K562 (cell line): ENCODE measurements around the gene PRUNE1. TPM values are rescaled to one million over a fixed set of nuclear protein-coding genes. Genes with fewer than 3 reads are reported as not detected.
A peak's percentile ranks its signal among the peaks of the same experiment; 100 is the strongest.

Experiments
- FOXK2 ChIP-seq, 2 experiments: fragments of 450-650 bp; IDR thresholded peaks in 1 of 2; conservative IDR thresholded peaks in 1 of 2; 2 replicates each; pipeline ENCODE4 v1.6.1; 2016; ENCODE audit warnings: low read depth in 2 of 2, mild to moderate bottlenecking in 1 of 2
- HOXB6 ChIP-seq: fragments of 250-450 bp; sonication (Bioruptor Pico); IDR thresholded peaks from 2 replicates; pipeline ENCODE4 v1.5.1; 2022; ENCODE audit warnings: mild to moderate bottlenecking, borderline replicate concordance
- KLF1 ChIP-seq: fragments of 450-650 bp; IDR thresholded peaks from 2 replicates; pipeline ENCODE4 v1.6.1; 2016; ENCODE audit warnings: missing genetic modification characterization, missing compliant biosample characterization
- LCOR ChIP-seq: sonication (generic); formaldehyde crosslinking; IDR thresholded peaks from 2 replicates; pipeline ENCODE4 v1.8.0; 2022; ENCODE audit warnings: mild to moderate bottlenecking, missing genetic modification reagents
- MCM3 ChIP-seq: fragments of 450-650 bp; IDR thresholded peaks from 2 replicates; pipeline ENCODE4 v1.6.1; 2016
- PRMT5 ChIP-seq: sonication (generic); formaldehyde crosslinking; IDR thresholded peaks from 2 replicates; pipeline ENCODE4 v1.5.0; 2020; ENCODE audit warnings: missing genetic modification reagents
- SIN3A ChIP-seq, 2 experiments: fragments of 150-350 bp in 1 of 2; IDR thresholded peaks; 2 replicates each; pipeline ENCODE4 v1.6.1; 2011 to 2016; ENCODE audit warnings: borderline replicate concordance in 2 of 2, low read depth in 2 of 2, low read length in 2 of 2, mild to moderate bottlenecking in 2 of 2, moderate library complexity in 2 of 2; ENCODE audit not compliant: control insufficient read depth in 1 of 2
- SRSF7 ChIP-seq: fragments of 200-400 bp; formaldehyde crosslinking; optimal IDR thresholded peaks from 2 replicates; pipeline ENCODE3; 2017; ENCODE audit warnings: mild to moderate bottlenecking, low read depth, low read length
- polyA plus RNA-seq, 8 experiments: library from polyadenylated mRNA; depleted of rRNA in 4 of 8; stranded (reverse) in 5 of 8; unstranded in 3 of 8; fragments of >200 nt; fragmentation: Nextera tagmentation in 2 of 8; fragmentation: Illumina TruSeq in 1 of 8; extraction: Ambion mirVana in 2 of 8; extraction: Trizol in 1 of 8; gene quantifications; 2 replicates each; pipeline versions ENCODE4 v1.2.1 to v1.2.3, GENCODE V29; 2011 to 2014; ENCODE audit warnings: inconsistent platforms in 1 of 8, missing spikeins in 1 of 8
- total RNA-seq, 7 experiments: library from RNA; depleted of rRNA in 6 of 7; stranded (reverse); fragments of >200 nt in 6 of 7; fragmentation: Illumina TruSeq in 2 of 7; extraction: Trizol in 2 of 7; gene quantifications; 2 replicates each; pipeline versions ENCODE4 v1.2.1 to v1.2.3, GENCODE V29; 2011 to 2021; ENCODE audit warnings: low replicate concordance in 1 of 7
- TF ChIP-seq, protein P1 (sequence below), 2 experiments: fragments of 450-650 bp in 1 of 2; IDR thresholded peaks; 2 replicates each; pipeline ENCODE4 v1.6.1; 2011 to 2017; ENCODE audit warnings: low read depth in 2 of 2, antibody characterized with exemption in 1 of 2, borderline replicate concordance in 1 of 2, low read length in 1 of 2, mild to moderate bottlenecking in 1 of 2, mixed read lengths in 1 of 2; ENCODE audit not compliant: control insufficient read depth in 1 of 2
- TF ChIP-seq, protein P2 (sequence below): sonication (generic); IDR thresholded peaks from 2 replicates; pipeline ENCODE4 v1.6.1; 2016
- TF ChIP-seq, protein P3 (sequence below): fragments of 250-450 bp; sonication (Bioruptor Pico); IDR thresholded peaks from 2 replicates; pipeline ENCODE4 v1.8.0; 2021; ENCODE audit warnings: moderate library complexity, mild to moderate bottlenecking, inconsistent platforms
- TF ChIP-seq, protein P4 (sequence below): sonication (generic); formaldehyde crosslinking; IDR thresholded peaks from 2 replicates; pipeline ENCODE4 v1.8.0; 2023; ENCODE audit warnings: mild to moderate bottlenecking, missing genetic modification reagents
- TF ChIP-seq, protein P5 (sequence below), 2 experiments: fragments of 450-650 bp; conservative IDR thresholded peaks; 2 replicates each; pipeline ENCODE4 v1.6.1; 2017; ENCODE audit warnings: mild to moderate bottlenecking in 2 of 2, moderate library complexity in 2 of 2

The PRUNE1 gene
- total and polyA plus RNA-seq, 9 of the 15 experiments (the other 6 are each of a cell fraction or from before 2014, with no cell fraction given), result 16.7 to 48.3 (median 26.2) TPM

DNA sequence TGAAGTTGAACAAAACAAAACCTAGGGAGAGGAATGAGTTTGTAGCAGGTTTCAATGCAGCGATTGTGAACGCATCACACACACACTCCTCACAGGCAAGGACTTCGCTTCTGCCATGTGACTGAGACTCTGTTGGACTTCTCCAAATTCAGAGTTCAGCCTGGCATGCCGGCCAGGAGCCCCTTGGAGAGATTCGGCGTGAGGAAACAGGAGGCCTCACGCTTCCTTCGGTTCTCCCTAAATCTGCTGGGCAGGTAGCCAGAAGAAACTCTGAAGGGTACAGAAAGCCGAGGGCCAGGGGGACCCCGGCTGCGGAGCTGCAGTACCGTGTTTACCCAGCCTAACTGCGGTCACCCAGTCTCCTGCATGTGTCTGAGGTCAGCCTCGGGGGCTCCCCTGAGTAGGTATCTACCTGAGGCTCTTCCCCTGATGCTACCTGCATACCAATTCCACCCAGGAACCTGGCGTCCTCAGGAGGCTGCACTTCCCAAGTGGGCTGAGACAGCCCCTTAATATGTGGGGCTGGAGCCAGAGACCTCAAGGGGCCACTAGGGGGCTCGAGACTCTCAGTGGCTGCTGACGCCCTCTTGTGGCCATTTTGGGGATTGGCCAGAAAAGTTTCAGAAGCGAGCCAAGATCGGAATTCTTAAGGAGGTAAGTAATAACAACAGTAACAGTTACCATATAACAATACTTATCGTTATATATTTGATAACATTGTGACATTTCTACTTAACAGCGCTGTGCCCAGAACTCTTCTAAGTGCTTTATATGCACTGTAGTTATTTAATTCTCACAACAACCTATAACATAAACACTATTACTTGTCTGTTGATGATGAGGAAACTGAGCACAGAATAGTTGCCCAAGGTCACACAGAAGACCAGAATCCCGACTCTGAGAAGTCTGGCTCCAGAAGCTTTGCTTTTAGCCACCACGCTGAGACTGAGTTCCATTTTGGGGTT lies 28.9 kb upstream of the PRUNE1 start (continued):
- TF ChIP-seq, protein P1, sequence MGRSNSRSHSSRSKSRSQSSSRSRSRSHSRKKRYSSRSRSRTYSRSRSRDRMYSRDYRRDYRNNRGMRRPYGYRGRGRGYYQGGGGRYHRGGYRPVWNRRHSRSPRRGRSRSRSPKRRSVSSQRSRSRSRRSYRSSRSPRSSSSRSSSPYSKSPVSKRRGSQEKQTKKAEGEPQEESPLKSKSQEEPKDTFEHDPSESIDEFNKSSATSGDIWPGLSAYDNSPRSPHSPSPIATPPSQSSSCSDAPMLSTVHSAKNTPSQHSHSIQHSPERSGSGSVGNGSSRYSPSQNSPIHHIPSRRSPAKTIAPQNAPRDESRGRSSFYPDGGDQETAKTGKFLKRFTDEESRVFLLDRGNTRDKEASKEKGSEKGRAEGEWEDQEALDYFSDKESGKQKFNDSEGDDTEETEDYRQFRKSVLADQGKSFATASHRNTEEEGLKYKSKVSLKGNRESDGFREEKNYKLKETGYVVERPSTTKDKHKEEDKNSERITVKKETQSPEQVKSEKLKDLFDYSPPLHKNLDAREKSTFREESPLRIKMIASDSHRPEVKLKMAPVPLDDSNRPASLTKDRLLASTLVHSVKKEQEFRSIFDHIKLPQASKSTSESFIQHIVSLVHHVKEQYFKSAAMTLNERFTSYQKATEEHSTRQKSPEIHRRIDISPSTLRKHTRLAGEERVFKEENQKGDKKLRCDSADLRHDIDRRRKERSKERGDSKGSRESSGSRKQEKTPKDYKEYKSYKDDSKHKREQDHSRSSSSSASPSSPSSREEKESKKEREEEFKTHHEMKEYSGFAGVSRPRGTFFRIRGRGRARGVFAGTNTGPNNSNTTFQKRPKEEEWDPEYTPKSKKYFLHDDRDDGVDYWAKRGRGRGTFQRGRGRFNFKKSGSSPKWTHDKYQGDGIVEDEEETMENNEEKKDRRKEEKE (IDR thresholded peaks at IDR 0.05; ENCODE audit: borderline replicate concordance in 1 of 2, control insufficient read depth in 1 of 2, low read depth in 2 of 2, low read length in 1 of 2), result no peak
- TF ChIP-seq, protein P2, sequence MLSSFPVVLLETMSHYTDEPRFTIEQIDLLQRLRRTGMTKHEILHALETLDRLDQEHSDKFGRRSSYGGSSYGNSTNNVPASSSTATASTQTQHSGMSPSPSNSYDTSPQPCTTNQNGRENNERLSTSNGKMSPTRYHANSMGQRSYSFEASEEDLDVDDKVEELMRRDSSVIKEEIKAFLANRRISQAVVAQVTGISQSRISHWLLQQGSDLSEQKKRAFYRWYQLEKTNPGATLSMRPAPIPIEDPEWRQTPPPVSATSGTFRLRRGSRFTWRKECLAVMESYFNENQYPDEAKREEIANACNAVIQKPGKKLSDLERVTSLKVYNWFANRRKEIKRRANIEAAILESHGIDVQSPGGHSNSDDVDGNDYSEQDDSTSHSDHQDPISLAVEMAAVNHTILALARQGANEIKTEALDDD, result no peak; the same call in 1 of the 2 replicates
- TF ChIP-seq SRSF7 (no peak), PRMT5 (CRISPR knock-in tag) (no peak), HOXB6 (CRISPR knock-in tag) (no peak), FOXK2 (conservative IDR thresholded peaks at IDR 0.05 in 1 of 2, IDR thresholded peaks at IDR 0.05 in 1 of 2; ENCODE audit: low read depth in 2 of 2) (no peak), MCM3 (no peak), LCOR (CRISPR knock-in tag) (0 out of 2 replicates have a peak, but pooled peaks have one; percentile 22), SIN3A (IDR thresholded peaks at IDR 0.05; ENCODE audit: borderline replicate concordance in 2 of 2, control insufficient read depth in 1 of 2, low read depth in 2 of 2, low read length in 2 of 2) (no peak), KLF1 (no peak)
- TF ChIP-seq, protein P3, sequence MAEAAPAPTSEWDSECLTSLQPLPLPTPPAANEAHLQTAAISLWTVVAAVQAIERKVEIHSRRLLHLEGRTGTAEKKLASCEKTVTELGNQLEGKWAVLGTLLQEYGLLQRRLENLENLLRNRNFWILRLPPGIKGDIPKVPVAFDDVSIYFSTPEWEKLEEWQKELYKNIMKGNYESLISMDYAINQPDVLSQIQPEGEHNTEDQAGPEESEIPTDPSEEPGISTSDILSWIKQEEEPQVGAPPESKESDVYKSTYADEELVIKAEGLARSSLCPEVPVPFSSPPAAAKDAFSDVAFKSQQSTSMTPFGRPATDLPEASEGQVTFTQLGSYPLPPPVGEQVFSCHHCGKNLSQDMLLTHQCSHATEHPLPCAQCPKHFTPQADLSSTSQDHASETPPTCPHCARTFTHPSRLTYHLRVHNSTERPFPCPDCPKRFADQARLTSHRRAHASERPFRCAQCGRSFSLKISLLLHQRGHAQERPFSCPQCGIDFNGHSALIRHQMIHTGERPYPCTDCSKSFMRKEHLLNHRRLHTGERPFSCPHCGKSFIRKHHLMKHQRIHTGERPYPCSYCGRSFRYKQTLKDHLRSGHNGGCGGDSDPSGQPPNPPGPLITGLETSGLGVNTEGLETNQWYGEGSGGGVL, result no peak
- TF ChIP-seq, protein P4, sequence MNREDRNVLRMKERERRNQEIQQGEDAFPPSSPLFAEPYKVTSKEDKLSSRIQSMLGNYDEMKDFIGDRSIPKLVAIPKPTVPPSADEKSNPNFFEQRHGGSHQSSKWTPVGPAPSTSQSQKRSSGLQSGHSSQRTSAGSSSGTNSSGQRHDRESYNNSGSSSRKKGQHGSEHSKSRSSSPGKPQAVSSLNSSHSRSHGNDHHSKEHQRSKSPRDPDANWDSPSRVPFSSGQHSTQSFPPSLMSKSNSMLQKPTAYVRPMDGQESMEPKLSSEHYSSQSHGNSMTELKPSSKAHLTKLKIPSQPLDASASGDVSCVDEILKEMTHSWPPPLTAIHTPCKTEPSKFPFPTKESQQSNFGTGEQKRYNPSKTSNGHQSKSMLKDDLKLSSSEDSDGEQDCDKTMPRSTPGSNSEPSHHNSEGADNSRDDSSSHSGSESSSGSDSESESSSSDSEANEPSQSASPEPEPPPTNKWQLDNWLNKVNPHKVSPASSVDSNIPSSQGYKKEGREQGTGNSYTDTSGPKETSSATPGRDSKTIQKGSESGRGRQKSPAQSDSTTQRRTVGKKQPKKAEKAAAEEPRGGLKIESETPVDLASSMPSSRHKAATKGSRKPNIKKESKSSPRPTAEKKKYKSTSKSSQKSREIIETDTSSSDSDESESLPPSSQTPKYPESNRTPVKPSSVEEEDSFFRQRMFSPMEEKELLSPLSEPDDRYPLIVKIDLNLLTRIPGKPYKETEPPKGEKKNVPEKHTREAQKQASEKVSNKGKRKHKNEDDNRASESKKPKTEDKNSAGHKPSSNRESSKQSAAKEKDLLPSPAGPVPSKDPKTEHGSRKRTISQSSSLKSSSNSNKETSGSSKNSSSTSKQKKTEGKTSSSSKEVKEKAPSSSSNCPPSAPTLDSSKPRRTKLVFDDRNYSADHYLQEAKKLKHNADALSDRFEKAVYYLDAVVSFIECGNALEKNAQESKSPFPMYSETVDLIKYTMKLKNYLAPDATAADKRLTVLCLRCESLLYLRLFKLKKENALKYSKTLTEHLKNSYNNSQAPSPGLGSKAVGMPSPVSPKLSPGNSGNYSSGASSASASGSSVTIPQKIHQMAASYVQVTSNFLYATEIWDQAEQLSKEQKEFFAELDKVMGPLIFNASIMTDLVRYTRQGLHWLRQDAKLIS, result peak; percentile 85; the same call in 1 of the 2 replicates
- TF ChIP-seq, protein P5, sequence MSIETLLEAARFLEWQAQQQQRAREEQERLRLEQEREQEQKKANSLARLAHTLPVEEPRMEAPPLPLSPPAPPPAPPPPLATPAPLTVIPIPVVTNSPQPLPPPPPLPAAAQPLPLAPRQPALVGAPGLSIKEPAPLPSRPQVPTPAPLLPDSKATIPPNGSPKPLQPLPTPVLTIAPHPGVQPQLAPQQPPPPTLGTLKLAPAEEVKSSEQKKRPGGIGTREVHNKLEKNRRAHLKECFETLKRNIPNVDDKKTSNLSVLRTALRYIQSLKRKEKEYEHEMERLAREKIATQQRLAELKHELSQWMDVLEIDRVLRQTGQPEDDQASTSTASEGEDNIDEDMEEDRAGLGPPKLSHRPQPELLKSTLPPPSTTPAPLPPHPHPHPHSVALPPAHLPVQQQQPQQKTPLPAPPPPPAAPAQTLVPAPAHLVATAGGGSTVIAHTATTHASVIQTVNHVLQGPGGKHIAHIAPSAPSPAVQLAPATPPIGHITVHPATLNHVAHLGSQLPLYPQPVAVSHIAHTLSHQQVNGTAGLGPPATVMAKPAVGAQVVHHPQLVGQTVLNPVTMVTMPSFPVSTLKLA (conservative IDR thresholded peaks at IDR 0.05), result no peak; a peak in 1 of 4 replicates
